Measurements from ENCODE around the gene TNFRSF18.

DNA sequence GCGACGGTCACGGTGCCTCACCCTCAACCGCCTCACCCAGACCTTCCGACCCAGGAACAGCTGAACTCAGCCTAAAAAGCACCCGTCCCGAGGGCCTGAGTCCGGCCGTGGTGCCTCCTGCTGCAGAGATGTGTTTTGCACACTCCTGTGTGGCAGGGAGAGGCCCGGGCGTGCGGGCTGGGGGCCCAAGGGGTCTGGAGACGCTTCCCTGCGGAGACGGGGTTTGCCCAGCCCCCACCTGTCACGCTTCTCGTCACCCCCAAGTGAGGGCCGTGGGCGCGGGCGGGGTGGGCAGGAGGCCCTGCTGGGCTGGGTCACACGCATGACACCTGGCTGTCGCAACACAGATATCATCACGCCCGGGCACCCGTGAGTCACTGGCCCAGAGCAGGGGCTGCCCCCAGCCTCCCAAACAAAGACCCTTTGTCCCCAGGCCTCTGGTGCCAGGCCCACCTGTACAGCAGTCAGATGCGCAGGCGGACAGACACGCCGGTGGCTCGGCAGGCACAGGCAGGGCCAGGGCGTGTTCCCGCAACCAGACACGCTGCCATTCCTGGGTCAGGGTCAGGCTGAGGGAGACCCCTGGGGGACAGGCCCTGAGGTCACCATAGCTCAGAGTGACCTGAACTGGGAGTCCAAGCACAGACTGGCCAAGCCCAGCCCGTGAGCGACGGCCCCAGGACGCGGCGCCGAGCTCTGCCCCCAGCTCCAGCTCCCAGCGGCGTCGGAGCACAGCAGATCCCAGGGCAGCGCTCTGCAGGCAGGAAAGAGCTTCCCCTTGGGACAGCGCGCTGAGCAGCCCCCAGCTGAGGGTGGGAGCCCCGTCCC is 31.7 kb upstream of the TNFRSF18 start:
- TF ChIP-seq, protein P1, sequence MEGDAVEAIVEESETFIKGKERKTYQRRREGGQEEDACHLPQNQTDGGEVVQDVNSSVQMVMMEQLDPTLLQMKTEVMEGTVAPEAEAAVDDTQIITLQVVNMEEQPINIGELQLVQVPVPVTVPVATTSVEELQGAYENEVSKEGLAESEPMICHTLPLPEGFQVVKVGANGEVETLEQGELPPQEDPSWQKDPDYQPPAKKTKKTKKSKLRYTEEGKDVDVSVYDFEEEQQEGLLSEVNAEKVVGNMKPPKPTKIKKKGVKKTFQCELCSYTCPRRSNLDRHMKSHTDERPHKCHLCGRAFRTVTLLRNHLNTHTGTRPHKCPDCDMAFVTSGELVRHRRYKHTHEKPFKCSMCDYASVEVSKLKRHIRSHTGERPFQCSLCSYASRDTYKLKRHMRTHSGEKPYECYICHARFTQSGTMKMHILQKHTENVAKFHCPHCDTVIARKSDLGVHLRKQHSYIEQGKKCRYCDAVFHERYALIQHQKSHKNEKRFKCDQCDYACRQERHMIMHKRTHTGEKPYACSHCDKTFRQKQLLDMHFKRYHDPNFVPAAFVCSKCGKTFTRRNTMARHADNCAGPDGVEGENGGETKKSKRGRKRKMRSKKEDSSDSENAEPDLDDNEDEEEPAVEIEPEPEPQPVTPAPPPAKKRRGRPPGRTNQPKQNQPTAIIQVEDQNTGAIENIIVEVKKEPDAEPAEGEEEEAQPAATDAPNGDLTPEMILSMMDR (conservative IDR thresholded peaks at IDR 0.05; ENCODE audit: low read length) = no peak
- no peak for TF ChIP-seq EZH2phosphoT487 (IDR thresholded peaks at IDR 0.05; ENCODE audit: borderline replicate concordance, low read depth, low read length)

Data from OCI-LY7 (cell line).